Measurements from ENCODE around the gene MPHOSPH6.

MPHOSPH6 gene

GRCh38 chr16:82199209-82199608, 29.2 kb upstream of the MPHOSPH6 start:
- Histone ChIP-seq H3K27me3 (ENCODE audit: insufficient read depth, low read depth, severe bottlenecking) (no peaks in the 10 kb centered on the region), H3K4me3 (ENCODE audit: low read depth, low read length) (no peak overlapping the region), H3K9me3 (ENCODE audit: severe bottlenecking) (no peaks in the 10 kb centered on the region), H3K36me3 (no peaks in the 10 kb centered on the region), H3K27ac (no peak overlapping the region)
- TF ChIP-seq CTCF (IDR thresholded peaks at IDR 0.05; ENCODE audit: low read depth, low read length): no peak
- no peak for DNase-seq

DNA sequence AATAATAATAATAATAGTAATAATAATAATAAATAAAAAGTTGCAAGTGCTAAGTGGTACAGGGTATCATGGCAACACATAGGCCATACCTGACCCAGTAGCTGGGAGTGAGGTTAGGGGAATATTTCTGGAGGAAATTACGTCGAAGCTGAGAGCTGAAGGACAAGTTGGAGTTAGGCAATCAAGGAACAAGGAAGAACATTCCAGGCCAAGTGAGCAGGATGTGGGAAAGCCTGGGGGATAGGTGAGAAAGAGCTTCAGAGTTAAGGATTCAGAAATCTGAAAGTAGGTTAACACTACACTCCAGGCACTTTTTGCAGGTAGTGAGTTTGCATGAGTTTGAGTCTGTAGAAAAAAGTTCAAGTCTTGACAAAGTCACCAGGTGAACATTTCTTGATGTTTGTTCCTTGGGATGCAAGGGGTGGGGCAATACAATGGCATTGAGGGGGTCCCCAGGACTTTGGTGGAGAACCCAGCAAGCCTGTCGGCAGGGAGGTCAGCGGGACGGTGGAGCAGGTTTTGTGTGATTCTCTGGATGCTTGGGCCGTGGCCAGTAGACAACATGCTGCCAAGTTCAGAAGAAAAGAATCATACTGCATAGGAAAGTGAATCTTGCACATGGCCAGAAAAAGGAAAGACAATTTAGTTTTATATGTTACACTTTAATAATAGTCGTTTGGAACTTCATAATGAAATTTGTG, 27.7 kb upstream of the MPHOSPH6 start:
- Histone ChIP-seq H3K27me3 (ENCODE audit: insufficient read depth, low read depth, severe bottlenecking) (no peaks in the 10 kb centered on the region), H3K27ac (no peak overlapping the region), H3K9me3 (ENCODE audit: severe bottlenecking) (no peaks in the 10 kb centered on the region), H3K36me3 (no peaks in the 10 kb centered on the region), H3K4me3 (ENCODE audit: low read depth, low read length) (no peak overlapping the region)
- no peak for DNase-seq
- no peak for TF ChIP-seq CTCF (IDR thresholded peaks at IDR 0.05; ENCODE audit: low read depth, low read length)

- no peak for DNase-seq
- no peaks in the 10 kb centered on the region for H3K27me3 ChIP-seq (ENCODE audit: insufficient read depth, low read depth, severe bottlenecking)
- no peaks in the 10 kb centered on the region for H3K36me3 ChIP-seq
- no peak overlapping the region for H3K4me3 ChIP-seq (ENCODE audit: low read depth, low read length)
- TF ChIP-seq CTCF (IDR thresholded peaks at IDR 0.05; ENCODE audit: low read depth, low read length): no peak
- no peak overlapping the region for H3K27ac ChIP-seq
- H3K9me3 ChIP-seq (ENCODE audit: severe bottlenecking): no peaks in the 10 kb centered on the region
These were observed 26.0 kb upstream of the MPHOSPH6 start for GRCh38 chr16:82195917-82196494.

- no peak for TF ChIP-seq CTCF (IDR thresholded peaks at IDR 0.05; ENCODE audit: low read depth, low read length)
- Histone ChIP-seq H3K4me3 (ENCODE audit: low read depth, low read length) (no peak overlapping the region), H3K36me3 (no peaks in the 10 kb centered on the region), H3K27me3 (ENCODE audit: insufficient read depth, low read depth, severe bottlenecking) (no peaks in the 10 kb centered on the region), H3K9me3 (ENCODE audit: severe bottlenecking) (no peaks in the 10 kb centered on the region), H3K27ac (no peak overlapping the region)
- no peak for DNase-seq
These were observed 24.1 kb upstream of the MPHOSPH6 start for GRCh38 chr16:82194086-82194485.

DNA sequence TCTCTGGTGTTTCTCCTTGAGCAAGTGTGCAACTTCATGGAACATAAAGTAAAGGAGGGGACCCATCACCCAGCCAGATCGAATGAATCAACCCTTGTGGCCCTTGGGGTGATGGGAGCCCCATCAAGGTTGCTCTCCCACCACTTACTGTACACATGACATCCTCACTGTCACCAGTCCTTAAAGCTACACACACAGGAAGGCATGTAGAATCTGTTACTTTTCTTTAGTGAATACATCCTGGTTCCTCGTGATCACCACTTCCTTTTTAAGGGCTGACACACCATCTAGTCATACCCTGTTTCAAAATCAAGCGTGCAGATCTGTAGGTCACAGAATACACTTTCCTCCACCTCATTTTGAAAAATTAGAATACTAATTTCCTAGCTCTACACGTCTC, 22.6 kb upstream of the MPHOSPH6 start:
- DNase-seq: no peak
- H3K27ac ChIP-seq: no peak overlapping the region
- no peak overlapping the region for H3K4me3 ChIP-seq (ENCODE audit: low read depth, low read length)

More for the DNA sequence above, 22.6 kb upstream of the MPHOSPH6 start:
- Histone ChIP-seq H3K36me3 (no peaks in the 10 kb centered on the region), H3K9me3 (ENCODE audit: severe bottlenecking) (no peaks in the 10 kb centered on the region), H3K27me3 (ENCODE audit: insufficient read depth, low read depth, severe bottlenecking) (no peaks in the 10 kb centered on the region)
- TF ChIP-seq CTCF (IDR thresholded peaks at IDR 0.05; ENCODE audit: low read depth, low read length): no peak
